ENCODE measurements around the gene OGFOD3. TPM values are rescaled to one million over a fixed set of nuclear protein-coding genes. Genes with fewer than 3 reads are reported as not detected.

The OGFOD3 gene
- total and polyA plus RNA-seq, 2 donors (not counting 3 experiments of a cell fraction or from before 2014, with no cell fraction given), result 31.7 to 34.8 TPM

GRCh38 chr17:82406131-82406671 lies 12.2 kb downstream of the OGFOD3 start:
- no peaks in the 10 kb centered on the region for H3K79me2 ChIP-seq (ENCODE audit: control insufficient read depth, insufficient read depth, low read length)
- H3K4me2 ChIP-seq (ENCODE audit: insufficient read depth, low read length), result no peak overlapping the region
- TF ChIP-seq EZH2 (IDR thresholded peaks at IDR 0.05; ENCODE audit: borderline replicate concordance, low read depth, low read length, severe bottlenecking) (no peak), POLR2A (IDR thresholded peaks at IDR 0.05; ENCODE audit: low read depth, low read length) (no peak), MYC (IDR thresholded peaks at IDR 0.05; ENCODE audit: low read depth, low read length) (no peak), CTCF (IDR thresholded peaks at IDR 0.05; ENCODE audit: extremely low read depth in 1 of 2, insufficient read depth in 1 of 2, low read depth in 1 of 2, low read length in 2 of 2) (no peak), POLR2AphosphoS5 (IDR thresholded peaks at IDR 0.05; ENCODE audit: insufficient read depth, low read depth, low read length) (no peak), MAX (IDR thresholded peaks at IDR 0.05; ENCODE audit: insufficient read depth, insufficient read length) (no peak), GATA2 (IDR thresholded peaks at IDR 0.05; ENCODE audit: insufficient read depth, insufficient read length, low read depth, low read length) (no peak), FOS (IDR thresholded peaks at IDR 0.05; ENCODE audit: borderline replicate concordance, insufficient read depth, low read length) (no peak)
- H3K9ac ChIP-seq (replicated peaks; ENCODE audit: extremely low read depth, insufficient read depth, low read length), result no peak overlapping the region
- no peaks in the 10 kb centered on the region for H3K9me3 ChIP-seq (replicated peaks; ENCODE audit: control insufficient read depth, insufficient read depth, low read length)
- CTCF ChIA-PET, result no interaction called here
- intact Hi-C loops (cut with micrococcal nuclease), result no loop called here
- no TSS peak for BruUV-seq (replicated peaks)
- no peaks in the 10 kb centered on the region for H3K9me1 ChIP-seq (replicated peaks; ENCODE audit: control insufficient read depth, extremely low read depth, insufficient read depth, low read length)
- no peak overlapping the region for H3K4me3 ChIP-seq (replicated peaks in 1 of 3; ENCODE audit: insufficient read depth in 1 of 3, low read depth in 1 of 3, low read length in 3 of 3)
- no peak overlapping the region for H3K27ac ChIP-seq (ENCODE audit: insufficient read depth, low read depth, low read length)
- dilution Hi-C loops (cut with MboI; ENCODE audit: extremely low pct_ligation_motif_present, low sequenced_read_pairs), result no loop called here
- no peaks in the 10 kb centered on the region for H4K20me1 ChIP-seq (replicated peaks; ENCODE audit: control insufficient read depth, extremely low read depth, insufficient read depth, low read length)
- POLR2A ChIA-PET, result no interaction called here
- no peak for DNase-seq (ENCODE audit: low read depth, low spot score)
- H2AFZ ChIP-seq (ENCODE audit: low read depth, low read length), result no peak overlapping the region
- H3K36me3 ChIP-seq (ENCODE audit: control insufficient read depth in 2 of 2, extremely low read depth in 1 of 2, insufficient read depth in 2 of 2, low read length in 2 of 2), result no peaks in the 10 kb centered on the region
- no peak for FAIRE-seq
- no peaks in the 10 kb centered on the region for H3K4me1 ChIP-seq (ENCODE audit: control insufficient read depth, extremely low read depth, insufficient read depth, low read length)
- H3K27me3 ChIP-seq (ENCODE audit: control insufficient read depth in 2 of 2, insufficient read depth in 2 of 2, low read length in 2 of 2), result no peaks in the 10 kb centered on the region

Data from endothelial cell of umbilical vein (primary cell).